Measurements from ENCODE around the gene BRIP1. TPM values are rescaled to one million over a fixed set of nuclear protein-coding genes. Genes with fewer than 3 reads are reported as not detected.

BRIP1 gene
- total and polyA plus RNA-seq, 2 donors (not counting 3 experiments of a cell fraction or from before 2014, with no cell fraction given) = 1.8 to 12.1 TPM

DNA sequence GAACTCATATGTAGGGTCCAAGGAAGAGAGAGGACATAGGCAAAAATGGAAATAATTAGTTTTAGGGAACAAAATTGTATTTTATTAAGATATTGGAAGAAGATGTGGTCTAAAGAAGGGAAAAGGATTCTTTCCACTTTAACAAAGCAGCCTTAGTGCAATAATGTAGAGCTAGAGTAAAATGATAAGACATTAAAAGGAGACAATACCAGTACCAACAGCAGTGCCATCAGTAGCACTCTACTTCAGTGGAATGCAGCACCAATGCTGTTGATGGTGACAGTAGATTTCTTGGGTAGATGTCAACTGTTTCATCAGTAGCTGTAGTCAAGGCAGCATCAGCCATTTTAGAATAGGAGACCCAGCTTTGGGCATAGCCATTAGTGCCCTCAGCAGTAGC is 124.3 kb downstream of the BRIP1 start:
- no peaks in the 10 kb centered on the region for H4K20me1 ChIP-seq (replicated peaks; ENCODE audit: control insufficient read depth, extremely low read depth, insufficient read depth, low read length)
- TF ChIP-seq POLR2AphosphoS5 (IDR thresholded peaks at IDR 0.05; ENCODE audit: insufficient read depth, low read depth, low read length) (no peak), MYC (IDR thresholded peaks at IDR 0.05; ENCODE audit: low read depth, low read length) (no peak), GATA2 (IDR thresholded peaks at IDR 0.05; ENCODE audit: insufficient read depth, insufficient read length, low read depth, low read length) (no peak), JUN (IDR thresholded peaks at IDR 0.05; ENCODE audit: borderline replicate concordance, insufficient read depth, insufficient read length, low read depth) (no peak), EZH2 (IDR thresholded peaks at IDR 0.05; ENCODE audit: borderline replicate concordance, low read depth, low read length, severe bottlenecking) (no peak), POLR2A (IDR thresholded peaks at IDR 0.05; ENCODE audit: low read depth, low read length) (no peak), FOS (IDR thresholded peaks at IDR 0.05; ENCODE audit: borderline replicate concordance, insufficient read depth, low read length) (no peak)
- TF ChIP-seq, protein P1, sequence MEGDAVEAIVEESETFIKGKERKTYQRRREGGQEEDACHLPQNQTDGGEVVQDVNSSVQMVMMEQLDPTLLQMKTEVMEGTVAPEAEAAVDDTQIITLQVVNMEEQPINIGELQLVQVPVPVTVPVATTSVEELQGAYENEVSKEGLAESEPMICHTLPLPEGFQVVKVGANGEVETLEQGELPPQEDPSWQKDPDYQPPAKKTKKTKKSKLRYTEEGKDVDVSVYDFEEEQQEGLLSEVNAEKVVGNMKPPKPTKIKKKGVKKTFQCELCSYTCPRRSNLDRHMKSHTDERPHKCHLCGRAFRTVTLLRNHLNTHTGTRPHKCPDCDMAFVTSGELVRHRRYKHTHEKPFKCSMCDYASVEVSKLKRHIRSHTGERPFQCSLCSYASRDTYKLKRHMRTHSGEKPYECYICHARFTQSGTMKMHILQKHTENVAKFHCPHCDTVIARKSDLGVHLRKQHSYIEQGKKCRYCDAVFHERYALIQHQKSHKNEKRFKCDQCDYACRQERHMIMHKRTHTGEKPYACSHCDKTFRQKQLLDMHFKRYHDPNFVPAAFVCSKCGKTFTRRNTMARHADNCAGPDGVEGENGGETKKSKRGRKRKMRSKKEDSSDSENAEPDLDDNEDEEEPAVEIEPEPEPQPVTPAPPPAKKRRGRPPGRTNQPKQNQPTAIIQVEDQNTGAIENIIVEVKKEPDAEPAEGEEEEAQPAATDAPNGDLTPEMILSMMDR (IDR thresholded peaks at IDR 0.05; ENCODE audit: extremely low read depth in 1 of 2, insufficient read depth in 1 of 2, low read depth in 1 of 2, low read length in 2 of 2) = no peak
- TF ChIP-seq, protein P2, sequence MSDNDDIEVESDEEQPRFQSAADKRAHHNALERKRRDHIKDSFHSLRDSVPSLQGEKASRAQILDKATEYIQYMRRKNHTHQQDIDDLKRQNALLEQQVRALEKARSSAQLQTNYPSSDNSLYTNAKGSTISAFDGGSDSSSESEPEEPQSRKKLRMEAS (IDR thresholded peaks at IDR 0.05; ENCODE audit: insufficient read depth, insufficient read length) = no peak
- H3K4me1 ChIP-seq (ENCODE audit: control insufficient read depth, extremely low read depth, insufficient read depth, low read length) = no peaks in the 10 kb centered on the region
- no peak for DNase-seq (ENCODE audit: low read depth, low spot score)
- H3K9me3 ChIP-seq (replicated peaks; ENCODE audit: control insufficient read depth, insufficient read depth, low read length) = no peaks in the 10 kb centered on the region
- no peaks in the 10 kb centered on the region for H3K9me1 ChIP-seq (replicated peaks; ENCODE audit: control insufficient read depth, extremely low read depth, insufficient read depth, low read length)
- H3K4me2 ChIP-seq (ENCODE audit: insufficient read depth, low read length) = no peak overlapping the region
- no peaks in the 10 kb centered on the region for H3K27me3 ChIP-seq (ENCODE audit: control insufficient read depth in 2 of 2, insufficient read depth in 2 of 2, low read length in 2 of 2)
- no peak overlapping the region for H3K27ac ChIP-seq (ENCODE audit: insufficient read depth, low read depth, low read length)
- BruUV-seq (replicated peaks) = no TSS peak
- H2AFZ ChIP-seq (ENCODE audit: low read depth, low read length) = no peak overlapping the region
- ChIA-PET POLR2A (no interaction called here), CTCF (interaction anchor here (0.8 kb wide), 1 partner anchor 38 kb away, joined by 3 read pairs; no protein-coding TSS in a partner anchor)
- intact Hi-C loops (cut with micrococcal nuclease) = no loop called here
- H3K4me3 ChIP-seq (replicated peaks in 1 of 3; ENCODE audit: insufficient read depth in 1 of 3, low read depth in 1 of 3, low read length in 3 of 3) = no peak overlapping the region
- H3K9ac ChIP-seq (replicated peaks; ENCODE audit: extremely low read depth, insufficient read depth, low read length) = no peak overlapping the region
- no peak for FAIRE-seq
- dilution Hi-C loops (cut with MboI; ENCODE audit: extremely low pct_ligation_motif_present, low sequenced_read_pairs) = no loop called here
- H3K36me3 ChIP-seq (ENCODE audit: control insufficient read depth in 2 of 2, extremely low read depth in 1 of 2, insufficient read depth in 2 of 2, low read length in 2 of 2) = peaks cover 0 to 2% of the 10 kb centered on the region in 2 experiments
- H3K79me2 ChIP-seq (ENCODE audit: control insufficient read depth, insufficient read depth, low read length) = no peaks in the 10 kb centered on the region
